HG03439 (cell line): ENCODE measurements around the gene ATOH8.

Source experiments
- ATAC-seq: cut with Tn5 transposase; IDR thresholded peaks from one replicate; pipeline ENCODE4 v1.9.1; 2021; ENCODE audit warnings: mild to moderate bottlenecking, moderate library complexity; ENCODE audit not compliant: unreplicated experiment

Gene ATOH8

GRCh38 chr2:85797921-85798320 lies 44.1 kb downstream of the ATOH8 start:
- no peak for ATAC-seq

GRCh38 chr2:85799215-85799956 lies 45.6 kb downstream of the ATOH8 start:
- ATAC-seq: no peak

GRCh38 chr2:85800586-85800985 lies 46.8 kb downstream of the ATOH8 start:
- ATAC-seq: no peak

GRCh38 chr2:85801871-85802270 lies 48.1 kb downstream of the ATOH8 start:
- ATAC-seq: no peak

GRCh38 chr2:85802354-85803103 lies 48.7 kb downstream of the ATOH8 start:
- no peak for ATAC-seq

- ATAC-seq: no peak
Measured at GRCh38 chr2:85803704-85804425, 50.1 kb downstream of the ATOH8 start.

- ATAC-seq: no peak
Measured at GRCh38 chr2:85804583-85804982, 50.8 kb downstream of the ATOH8 start.

- ATAC-seq: no peak
Measured at GRCh38 chr2:85806358-85807118, 52.7 kb downstream of the ATOH8 start.

GRCh38 chr2:85807756-85808155 lies 54.0 kb downstream of the ATOH8 start:
- no peak for ATAC-seq

GRCh38 chr2:85810371-85811179 lies 56.8 kb downstream of the ATOH8 start:
- no peak for ATAC-seq

- no peak for ATAC-seq
Measured at GRCh38 chr2:85811180-85812093, 57.6 kb downstream of the ATOH8 start.

GRCh38 chr2:85812094-85812735 lies 58.4 kb downstream of the ATOH8 start:
- ATAC-seq: no peak

GRCh38 chr2:85813211-85813981 lies 59.6 kb downstream of the ATOH8 start:
- no peak for ATAC-seq

GRCh38 chr2:85813982-85814801 lies 60.4 kb downstream of the ATOH8 start:
- ATAC-seq: no peak

- no peak for ATAC-seq
Measured at GRCh38 chr2:85814802-85815550, 61.2 kb downstream of the ATOH8 start.

- ATAC-seq: no peak
Measured at GRCh38 chr2:85819811-85820510, 66.2 kb downstream of the ATOH8 start.
